HG03135 (cell line): ENCODE data around the gene DHRS9.
A peak's percentile ranks its signal among the peaks of the same experiment; 100 is the strongest.
"Not testable (repeated sequence)": the region's sequence is repeated elsewhere in the genome, so short reads cannot be mapped to it uniquely, and the experiment has no call there.

Experiments used
- ATAC-seq: cut with Tn5 transposase; IDR thresholded peaks from one replicate; pipeline ENCODE4 v1.9.1; 2021; ENCODE audit warnings: mild to moderate bottlenecking, moderate library complexity; ENCODE audit not compliant: unreplicated experiment

The DHRS9 gene

DNA sequence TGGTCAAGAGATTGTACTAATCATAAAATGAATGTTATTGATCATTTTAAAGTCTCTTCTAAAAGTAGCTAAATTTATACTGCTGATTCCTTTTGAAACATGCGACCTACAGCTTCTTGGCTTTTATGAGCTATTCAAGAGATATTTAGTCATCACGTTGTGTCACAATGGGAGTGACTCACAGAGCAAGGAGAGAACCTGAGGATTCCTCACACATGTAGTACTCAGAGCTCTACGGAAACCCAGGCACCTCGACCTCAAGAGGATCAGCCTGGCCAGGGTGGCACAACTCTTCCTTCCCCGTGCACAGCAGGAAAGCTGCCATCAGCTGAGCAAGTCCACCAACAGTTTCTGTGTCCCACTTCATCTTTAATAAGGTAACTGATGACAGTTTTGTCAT, at the start of gene DHRS9:
Gene DHRS9 (plus strand): TSS at position 223 of the 400 bp plus-strand sequence. CDS start 12,019 bp downstream, outside the sequence.
- ATAC-seq, result no peak

DNA sequence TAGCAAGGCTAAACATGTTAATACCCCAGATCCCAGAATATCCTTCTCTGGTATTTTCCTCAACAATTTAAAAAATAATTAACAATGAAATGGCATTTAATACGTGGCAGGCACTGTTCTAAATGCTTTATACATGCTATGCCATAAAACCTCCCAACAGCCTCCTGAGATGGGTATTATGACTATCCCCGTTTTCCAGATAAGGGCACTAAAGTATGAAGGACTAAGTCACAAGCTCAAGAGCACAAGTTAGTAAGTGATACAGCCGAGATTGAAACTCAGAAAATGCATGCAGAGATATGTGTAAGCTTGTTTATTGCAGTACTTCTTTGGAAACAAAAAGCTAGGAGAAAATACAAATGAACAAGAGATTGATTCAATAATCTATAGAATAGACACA, 46.2 kb upstream of the DHRS9 start:
- no peak for ATAC-seq

DNA sequence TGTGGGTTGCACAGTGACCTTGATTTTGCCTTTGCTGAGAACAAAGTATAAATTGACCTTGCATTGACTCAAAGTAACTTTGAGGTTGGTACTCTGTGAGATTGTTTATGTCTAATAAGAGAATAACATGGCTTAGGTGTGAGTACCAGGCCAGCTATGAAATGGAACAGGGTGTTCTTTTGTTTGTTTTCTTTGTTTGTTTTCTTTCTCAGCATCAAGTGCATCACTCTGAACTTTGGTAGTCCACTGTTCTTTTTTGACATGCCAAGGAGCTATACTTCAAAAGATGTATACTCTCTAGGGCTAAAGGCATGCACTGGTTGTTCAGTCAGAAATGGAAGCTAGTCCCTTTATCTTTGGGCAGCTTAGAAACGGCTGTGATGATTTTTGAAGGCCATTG, 43.3 kb upstream of the DHRS9 start:
- no peak for ATAC-seq

DNA sequence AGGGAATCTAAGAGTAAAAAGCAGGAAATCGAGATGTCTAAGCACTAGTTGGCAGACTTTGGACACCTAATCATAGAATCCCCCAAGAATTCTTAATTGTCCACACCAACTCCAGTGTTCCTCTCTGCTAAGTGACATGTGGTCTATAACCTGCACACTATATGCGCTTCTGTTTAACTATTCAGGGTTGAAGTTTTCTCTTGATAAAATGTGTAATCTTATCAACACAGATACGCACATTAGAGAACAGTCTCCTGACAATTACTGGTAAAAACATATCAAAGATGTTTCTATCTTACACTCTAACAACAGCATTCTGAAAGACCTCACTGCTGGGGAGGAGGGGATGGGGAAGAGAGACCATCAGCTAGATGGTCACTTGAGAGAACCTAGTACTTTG, 42.1 kb upstream of the DHRS9 start:
- no peak for ATAC-seq

DNA sequence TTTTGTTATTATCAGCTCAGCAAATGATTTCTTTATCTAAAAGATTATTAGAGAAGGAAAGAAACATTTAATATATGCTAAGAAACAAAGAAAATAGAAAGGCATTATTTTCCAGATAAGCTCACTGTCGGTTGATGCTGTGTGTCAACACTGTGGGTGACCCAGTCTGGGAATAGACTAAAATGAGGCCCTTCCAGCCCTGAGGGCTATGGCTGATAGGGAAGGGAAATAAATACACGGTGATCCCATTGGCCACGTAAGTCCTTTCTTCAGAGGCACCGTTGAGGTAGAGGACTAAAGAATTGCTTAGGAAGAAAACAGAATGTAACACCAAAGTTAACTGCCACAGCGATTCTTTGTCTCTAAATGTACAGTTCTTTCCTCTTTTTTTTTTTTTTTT, 40.0 kb upstream of the DHRS9 start:
- ATAC-seq, result no peak

DNA sequence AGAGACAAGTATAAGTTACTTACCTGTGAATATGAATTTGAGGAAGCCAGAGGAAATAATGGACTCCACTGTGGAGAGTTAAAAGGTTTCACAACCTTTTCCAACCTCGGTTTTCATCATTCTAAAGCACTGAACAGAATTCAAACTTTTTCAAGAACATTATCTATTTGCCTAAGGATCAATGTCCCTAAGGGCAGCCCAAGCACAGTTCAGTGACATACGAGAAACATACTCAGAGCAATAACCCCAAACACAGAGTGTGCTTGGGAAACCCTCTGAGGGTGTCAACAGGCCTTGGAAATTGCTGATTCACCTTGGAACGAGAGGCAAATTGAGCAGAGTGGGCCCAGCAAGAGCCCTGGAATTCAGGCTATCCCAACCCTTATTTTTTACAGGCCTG, 38.2 kb upstream of the DHRS9 start, which contains the start of gene ABCB11:
Gene ABCB11 (minus strand): TSS at position 123 of the 400 bp plus-strand sequence. CDS start 13,199 bp downstream, outside the sequence.
- ATAC-seq, result no peak

DNA sequence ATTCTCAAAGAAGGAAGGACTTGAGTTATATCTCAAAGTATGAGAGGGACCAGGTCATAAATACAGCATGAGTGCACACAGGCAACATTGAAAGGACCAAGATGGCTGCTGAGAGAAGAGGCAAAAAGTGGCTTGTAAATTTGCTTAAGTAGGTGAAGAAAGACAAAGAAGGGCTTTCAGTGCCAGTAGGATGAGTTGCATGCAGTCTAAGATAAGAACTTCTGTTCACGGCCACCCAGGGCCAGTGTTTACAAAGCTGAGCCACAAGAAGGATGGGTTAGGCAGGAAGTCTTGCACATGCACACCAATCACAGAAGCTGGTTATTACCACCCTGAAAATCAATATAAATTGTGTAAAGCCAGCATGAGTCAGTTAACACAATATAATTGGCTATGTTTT, 35.1 kb upstream of the DHRS9 start:
- no peak for ATAC-seq

DNA sequence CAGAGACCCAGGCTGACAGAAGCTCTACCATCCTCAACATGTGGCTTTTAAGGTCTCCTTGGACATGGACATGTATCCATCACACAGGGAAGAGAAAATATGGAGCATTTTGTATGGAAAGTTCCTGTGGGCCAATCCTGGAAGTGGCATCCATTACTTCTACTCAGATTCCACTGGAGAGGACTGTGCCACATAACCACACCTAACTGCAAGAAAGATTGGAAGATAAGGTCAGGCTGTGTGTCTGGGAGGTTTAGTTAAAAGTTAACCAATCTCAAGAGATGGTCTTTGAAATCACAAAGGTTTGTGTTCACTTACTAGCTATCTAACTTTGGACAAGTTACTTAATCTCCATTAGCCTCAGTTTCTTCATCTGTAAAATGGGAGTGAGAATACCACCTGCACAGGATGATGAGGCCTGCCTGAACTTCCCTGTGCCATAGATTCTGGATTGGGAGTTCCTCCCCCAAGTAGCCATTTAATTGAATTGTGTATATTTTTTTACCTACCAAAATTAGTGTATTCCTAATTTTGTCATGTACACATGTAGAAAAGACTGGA, 34.3 kb upstream of the DHRS9 start:
- ATAC-seq, result no peak

DNA sequence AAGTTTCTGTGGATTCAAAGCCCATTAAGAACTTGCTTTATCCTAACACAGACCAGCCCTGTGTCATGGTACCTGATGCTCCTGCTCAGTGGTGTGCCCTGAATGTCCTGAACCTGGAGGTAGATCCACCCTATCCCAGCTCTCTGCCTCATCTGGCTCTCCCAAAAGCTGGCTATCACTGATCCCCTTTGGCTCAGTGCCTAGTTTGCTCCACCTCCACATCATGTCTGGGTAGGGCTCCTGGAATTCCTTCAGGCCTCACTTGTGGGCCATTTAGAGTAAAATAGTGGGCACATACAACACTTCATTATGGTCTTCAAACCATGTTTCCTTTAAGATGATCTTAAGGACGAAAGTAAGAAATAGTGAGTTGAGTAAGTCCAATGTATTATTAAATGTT, 33.5 kb upstream of the DHRS9 start:
- no peak for ATAC-seq

DNA sequence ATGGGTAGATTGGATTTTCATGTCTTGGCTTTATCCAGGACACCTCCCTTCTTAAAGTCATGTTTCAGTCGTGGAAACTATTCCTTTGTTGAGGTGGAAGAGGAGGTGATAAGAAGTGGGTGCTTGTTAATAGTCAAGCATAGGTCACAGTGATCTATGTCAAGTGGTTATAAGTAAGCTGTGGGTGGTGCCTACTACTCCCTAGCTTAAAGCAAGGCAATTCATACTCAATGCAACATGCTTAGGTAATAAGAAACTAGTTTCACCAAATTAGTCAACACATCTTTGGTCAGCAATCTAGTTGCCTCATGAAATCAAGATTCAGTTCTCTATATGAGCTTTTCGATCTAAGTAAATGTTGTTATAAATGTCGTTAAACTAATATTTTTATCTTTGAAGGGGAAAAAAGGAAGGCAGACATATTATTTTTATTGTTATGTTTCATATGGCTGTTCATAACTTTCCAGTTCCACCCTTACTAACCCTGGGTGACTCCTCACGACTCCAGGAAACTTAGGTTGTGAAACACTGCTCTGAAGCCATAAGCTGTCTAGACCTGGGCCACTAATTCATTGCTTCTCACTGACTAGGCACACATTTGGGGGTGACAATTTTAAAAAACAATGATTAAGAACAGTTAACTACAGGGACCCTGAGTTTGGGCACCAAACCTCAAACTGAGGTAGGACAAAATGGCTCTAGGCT, 32.5 kb upstream of the DHRS9 start:
- ATAC-seq, result no peak

DNA sequence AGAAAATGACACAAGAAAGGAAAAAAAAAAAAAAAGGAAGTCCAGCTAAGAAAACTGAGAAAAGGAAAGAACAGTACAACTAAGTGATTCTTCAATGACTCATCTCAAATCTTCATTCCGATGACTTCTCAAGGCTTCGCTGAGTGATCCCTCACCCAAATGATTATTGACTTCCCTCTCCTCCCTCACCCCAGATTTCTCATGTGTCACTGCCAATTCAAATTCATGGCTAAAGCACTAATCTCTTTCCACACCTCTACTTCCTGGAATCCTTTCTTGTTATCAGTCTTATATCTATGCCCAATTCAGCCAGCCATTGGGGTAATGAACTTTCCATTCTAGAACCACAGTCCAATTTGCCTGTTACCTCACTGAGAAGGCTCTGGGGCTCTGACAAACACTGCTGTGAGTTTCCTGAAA, 31.0 kb upstream of the DHRS9 start:
- ATAC-seq, result peak; percentile 61

DNA sequence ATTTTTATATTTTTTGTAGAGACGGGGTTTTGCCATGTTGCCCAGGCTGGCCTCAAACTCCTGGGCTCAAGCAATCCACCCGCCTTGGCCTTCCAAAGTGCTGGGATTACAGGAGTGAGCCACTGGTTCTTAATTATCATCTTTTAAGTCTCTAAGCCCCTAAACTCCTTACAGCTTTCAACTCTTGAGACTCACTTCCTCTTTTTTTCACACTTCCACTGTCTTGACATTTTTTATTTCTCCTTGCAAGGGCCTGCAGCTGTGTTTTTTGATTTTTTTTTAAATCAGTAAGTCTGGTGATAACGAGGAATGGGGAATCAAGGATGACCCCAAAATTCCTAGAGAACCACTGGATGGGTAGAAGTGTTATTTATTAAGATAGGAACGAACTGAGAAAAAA, 29.7 kb upstream of the DHRS9 start:
- ATAC-seq, result no peak

DNA sequence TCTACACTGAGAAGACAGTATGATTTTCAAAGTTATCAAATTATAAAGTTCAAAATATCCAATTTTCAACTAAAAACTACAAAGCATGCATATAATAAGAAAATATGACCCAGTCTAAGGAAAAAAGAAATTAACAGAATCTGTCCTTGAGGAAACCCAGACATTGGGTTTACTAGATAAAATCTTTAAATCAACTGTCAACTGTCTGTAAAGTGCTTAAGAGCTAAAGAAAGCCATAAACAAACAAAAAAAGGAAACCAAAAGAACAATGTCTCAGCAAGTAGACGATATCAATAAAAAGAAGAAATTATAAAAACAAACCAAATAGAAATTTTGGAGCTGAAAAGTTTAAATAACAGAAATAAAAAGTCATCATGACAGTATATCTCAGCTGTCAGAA, 27.8 kb upstream of the DHRS9 start:
- no peak for ATAC-seq

DNA sequence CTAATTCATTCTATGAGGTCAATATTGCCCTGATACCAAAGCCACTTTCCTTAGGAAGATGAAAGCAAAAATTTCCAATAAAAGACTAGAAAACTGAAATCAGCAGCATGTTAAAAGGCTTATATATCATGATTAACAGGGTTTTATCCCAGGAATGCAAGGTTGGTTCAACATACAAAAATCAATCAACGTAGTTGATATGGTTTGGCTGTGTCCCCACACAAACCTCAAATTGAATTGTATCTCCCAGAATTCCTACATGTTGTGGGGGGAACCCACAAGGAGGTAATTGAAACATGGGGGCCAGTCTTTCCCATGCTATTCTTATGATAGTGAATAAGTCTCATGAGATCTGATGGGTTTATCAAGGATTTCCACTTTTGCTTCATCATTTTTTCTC, 26.5 kb upstream of the DHRS9 start:
- ATAC-seq, result no peak

DNA sequence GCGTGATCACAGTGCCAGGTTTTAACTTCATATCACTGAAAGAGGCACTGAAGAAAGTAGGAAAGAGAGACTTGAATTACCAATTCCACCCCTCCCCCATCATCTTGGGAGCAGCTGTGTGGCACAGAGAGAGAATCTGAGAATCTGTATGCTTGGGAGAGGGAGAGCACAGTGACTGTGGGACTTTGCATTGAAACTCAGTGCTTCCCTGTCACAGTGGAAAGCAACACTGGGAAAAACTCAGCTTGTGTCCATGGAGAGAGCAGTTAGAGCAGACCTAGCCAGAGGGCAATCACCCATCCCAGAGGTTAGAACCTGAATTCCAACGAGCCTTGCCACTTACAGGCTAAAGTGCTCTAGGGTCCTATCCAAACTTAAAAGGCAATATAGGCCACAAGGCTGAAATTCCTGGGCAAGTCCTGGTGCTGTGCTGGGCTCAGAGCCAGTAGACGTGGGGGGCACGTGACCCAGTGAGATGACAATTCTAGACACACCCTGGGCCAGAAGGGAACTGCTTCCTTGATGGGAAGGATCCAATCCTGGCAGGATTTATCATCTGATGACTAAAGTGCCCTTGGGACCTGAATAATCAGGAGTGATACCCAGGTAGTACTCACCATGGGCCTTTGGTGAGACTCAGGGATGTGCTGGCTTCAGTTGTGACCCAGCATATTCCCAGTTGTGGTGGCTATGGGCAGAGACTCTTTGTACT, 22.8 kb upstream of the DHRS9 start:
- ATAC-seq, result no peak

DNA sequence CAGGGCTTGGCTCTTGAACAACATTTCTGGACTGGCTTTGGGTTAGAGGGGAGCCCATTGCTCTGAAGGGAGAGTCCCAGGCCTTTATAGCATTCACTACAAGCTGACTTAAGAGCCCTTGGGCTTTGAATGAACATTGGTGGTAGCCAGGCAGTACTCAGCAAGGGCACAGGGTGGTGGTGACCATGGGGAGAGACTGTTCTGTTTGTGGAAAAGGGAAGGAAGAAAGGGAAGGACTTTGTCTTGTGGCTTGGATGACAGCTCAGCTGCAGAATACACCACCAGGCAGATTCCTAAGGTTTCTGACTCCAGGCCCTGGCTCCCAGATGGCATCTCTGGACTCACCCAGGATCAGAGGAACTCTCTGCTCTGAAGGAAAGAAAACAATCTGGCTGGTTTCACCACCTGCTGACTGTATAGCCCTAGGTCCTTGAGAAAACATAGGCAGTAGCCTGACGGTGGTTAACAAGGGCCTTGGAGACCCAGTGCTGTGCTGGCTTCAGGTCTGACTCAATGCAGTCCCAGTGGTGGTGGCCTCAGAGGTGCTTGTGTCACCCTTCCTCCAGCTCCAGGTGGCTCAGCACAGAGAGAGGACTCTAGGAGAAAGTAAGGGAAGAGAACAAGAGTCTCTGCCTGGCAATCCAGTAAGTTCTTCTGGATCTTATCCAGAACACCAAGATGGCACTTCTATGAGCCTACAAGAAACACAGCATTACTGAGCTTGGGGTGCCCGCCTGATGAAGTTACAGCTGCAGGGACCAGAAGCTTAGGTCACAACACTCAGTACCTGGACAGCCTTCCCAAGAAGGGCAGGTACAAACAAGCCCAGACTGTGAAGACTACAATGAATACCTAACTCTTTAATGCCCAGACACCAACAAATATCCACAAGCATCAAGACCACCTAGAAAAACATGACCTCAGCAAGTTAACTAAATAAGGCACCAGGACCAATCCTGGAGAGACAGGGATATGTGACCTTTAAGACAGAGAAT, 21.8 kb upstream of the DHRS9 start:
- no peak for ATAC-seq

DNA sequence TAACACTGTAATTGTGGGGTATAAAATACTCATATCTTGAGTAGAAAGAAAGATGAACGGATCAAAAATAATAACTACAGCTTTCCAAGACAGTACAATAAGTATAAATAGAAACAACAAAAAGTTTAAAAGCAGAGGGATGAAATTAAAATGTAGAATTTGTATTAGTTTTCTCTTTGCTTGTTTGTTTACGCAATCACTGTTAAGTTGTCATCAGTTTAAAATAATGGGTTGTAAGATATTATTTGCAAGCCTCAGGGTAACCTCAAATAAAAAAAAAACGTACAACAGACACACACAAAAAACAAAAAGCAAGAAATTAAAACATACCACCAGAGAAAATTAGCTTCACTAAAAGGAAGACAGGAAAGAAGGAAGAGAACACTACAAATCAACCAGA, 20.2 kb upstream of the DHRS9 start:
- ATAC-seq, result no peak

DNA sequence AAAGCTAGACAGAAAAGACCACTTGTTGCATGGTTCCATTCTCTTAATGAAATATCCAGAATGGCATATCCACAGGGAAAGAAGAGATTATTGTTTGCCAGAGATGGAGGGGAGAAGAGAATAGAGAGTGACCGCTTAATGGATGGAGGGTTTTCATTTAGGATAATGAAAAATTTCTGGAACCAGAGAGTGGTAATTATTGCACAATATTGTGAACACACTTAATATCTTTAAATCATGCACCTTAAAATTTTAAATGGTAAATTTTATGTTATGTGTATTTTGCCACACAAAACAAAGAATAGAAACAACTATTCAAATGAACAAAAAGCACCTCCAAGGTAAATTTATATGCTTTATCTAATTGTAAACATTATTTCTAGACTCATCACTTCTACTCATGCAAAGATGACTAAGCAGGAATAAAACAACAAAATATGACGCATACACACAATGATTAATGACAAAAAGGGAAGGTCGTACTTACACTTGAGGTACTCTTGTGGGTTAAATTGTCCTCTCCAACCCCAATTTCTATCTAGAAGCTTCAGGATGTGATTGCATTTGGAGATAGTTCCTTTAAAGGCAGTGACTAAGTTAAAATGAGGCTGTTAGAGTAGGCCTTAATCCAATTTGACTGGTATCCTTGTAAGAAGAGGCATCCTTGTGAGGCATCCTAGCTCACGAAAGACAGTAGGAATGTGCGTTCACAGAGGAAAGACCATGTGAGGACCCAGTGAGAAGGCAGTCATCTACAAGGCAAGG, 18.7 kb upstream of the DHRS9 start:
- ATAC-seq, result no peak

DNA sequence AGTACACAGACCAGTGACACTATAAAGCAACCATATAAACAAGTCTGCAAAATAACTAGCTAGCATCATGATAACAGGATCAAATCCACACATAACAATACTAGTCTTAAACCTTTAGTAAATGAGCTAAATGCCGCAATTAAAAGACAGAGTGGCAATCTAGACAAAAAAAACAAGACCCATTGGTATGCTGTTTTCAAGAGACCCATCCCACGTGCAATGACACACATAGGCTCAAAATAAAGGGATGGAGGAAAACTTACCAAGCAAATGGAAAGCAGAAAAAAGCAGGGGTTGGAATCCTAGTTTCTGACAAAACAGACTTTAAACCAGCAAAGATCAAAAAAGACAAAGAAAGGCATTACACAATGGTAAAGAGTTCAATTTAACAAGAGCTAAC, 14.8 kb upstream of the DHRS9 start:
- not testable (repeated sequence) for ATAC-seq

DNA sequence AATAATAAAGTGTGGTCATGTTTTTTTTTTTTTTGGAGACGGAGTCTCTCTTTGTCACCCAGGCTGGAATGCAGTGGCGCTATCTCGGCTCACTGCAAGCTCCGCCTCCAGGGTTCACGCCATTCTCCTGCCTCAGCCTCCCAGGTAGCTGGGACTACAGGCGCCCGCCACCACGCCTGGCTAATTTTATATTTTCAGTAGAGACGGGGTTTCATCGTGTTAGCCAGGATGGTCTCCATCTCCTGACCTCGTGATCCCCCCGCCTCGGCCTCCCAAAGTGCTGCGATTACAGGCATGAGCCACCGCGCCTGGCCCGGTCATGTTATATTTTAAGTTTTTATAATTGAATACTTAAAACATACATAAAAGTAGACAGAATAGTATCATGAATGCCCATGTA, 5.2 kb upstream of the DHRS9 start:
- not testable (repeated sequence) for ATAC-seq
